AG10803 (cell line): ENCODE measurements around the gene PTTG1IP.

Experiments used
- DNase-seq: peaks from one replicate; pipeline ENCODE4 v3.0.0; 2010; ENCODE audit warnings: low read depth
- H3K4me3 ChIP-seq: 2 replicates; pipeline ENCODE4 v1.5.1; 2011; ENCODE audit warnings: mild to moderate bottlenecking, low read length, control low read depth
- TF ChIP-seq, protein P1 (sequence below): conservative IDR thresholded peaks from 2 replicates; pipeline ENCODE4 v1.5.1; 2011; ENCODE audit warnings: mild to moderate bottlenecking, low read length, control low read depth, inconsistent platforms

The PTTG1IP gene

DNA sequence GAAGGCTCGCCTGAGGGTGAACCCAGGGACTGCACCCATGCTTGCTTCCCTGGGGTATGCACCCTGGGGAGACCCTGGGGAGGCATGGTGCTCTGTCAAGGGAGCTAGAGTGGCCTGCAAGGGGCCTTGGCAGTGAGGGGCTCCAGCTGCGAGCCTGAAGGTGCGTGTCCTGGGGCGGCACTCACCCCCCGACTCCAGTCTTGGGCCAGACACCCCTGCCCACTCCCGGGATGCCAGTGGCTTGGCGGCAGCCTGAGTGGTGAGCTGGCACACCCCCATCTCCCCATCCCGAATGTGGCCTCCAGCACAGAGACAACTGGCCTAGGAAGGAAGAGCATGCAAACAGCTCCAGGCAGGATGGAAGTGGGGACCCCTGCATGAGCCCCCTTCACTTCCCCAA lies 58.3 kb downstream of the PTTG1IP start:
- no peak overlapping the region for H3K4me3 ChIP-seq
- TF ChIP-seq, protein P1, sequence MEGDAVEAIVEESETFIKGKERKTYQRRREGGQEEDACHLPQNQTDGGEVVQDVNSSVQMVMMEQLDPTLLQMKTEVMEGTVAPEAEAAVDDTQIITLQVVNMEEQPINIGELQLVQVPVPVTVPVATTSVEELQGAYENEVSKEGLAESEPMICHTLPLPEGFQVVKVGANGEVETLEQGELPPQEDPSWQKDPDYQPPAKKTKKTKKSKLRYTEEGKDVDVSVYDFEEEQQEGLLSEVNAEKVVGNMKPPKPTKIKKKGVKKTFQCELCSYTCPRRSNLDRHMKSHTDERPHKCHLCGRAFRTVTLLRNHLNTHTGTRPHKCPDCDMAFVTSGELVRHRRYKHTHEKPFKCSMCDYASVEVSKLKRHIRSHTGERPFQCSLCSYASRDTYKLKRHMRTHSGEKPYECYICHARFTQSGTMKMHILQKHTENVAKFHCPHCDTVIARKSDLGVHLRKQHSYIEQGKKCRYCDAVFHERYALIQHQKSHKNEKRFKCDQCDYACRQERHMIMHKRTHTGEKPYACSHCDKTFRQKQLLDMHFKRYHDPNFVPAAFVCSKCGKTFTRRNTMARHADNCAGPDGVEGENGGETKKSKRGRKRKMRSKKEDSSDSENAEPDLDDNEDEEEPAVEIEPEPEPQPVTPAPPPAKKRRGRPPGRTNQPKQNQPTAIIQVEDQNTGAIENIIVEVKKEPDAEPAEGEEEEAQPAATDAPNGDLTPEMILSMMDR: no peak
- no peak for DNase-seq

- TF ChIP-seq, protein P1: no peak
These were observed 58.9 kb downstream of the PTTG1IP start for GRCh38 chr21:44814498-44815023.

GRCh38 chr21:44813727-44814126 lies 59.8 kb downstream of the PTTG1IP start:
- DNase-seq: no peak
- no peak overlapping the region for H3K4me3 ChIP-seq
- TF ChIP-seq, protein P1: no peak

More at GRCh38 chr21:44814498-44815023, 58.9 kb downstream of the PTTG1IP start:
- no peak for DNase-seq
- H3K4me3 ChIP-seq: no peak overlapping the region

- TF ChIP-seq, protein P1: no peak
- DNase-seq: no peak
- H3K4me3 ChIP-seq: no peak overlapping the region
These were observed 60.3 kb downstream of the PTTG1IP start for GRCh38 chr21:44813149-44813548.

DNA sequence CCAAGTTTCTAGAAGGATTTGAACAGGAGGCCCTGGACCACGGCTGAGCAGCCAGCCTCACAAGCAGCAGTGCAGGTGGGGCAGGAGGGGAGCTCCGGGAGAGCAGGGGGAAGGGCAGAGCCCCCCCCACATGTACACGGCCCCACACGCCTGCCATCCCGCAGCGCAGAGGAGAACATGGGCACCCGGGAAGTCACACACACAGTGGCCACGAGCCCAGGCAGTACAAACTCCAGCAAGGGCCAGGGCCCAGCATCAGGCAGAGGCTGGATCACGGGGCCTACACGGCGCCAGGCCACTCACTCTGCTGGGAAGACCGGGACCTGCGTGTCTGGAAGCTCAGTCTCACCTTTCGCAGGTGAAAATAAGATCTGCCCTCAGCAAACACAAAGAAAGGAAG lies 60.9 kb downstream of the PTTG1IP start:
- no peak overlapping the region for H3K4me3 ChIP-seq
- TF ChIP-seq, protein P1: no peak
- DNase-seq: no peak

- TF ChIP-seq, protein P1: no peak
- H3K4me3 ChIP-seq: no peak overlapping the region
These were observed 62.7 kb downstream of the PTTG1IP start for GRCh38 chr21:44810779-44811178.

GRCh38 chr21:44805859-44806258 lies 67.6 kb downstream of the PTTG1IP start:
- TF ChIP-seq, protein P1: no peak
- no peak overlapping the region for H3K4me3 ChIP-seq
- no peak for DNase-seq

More at GRCh38 chr21:44810779-44811178, 62.7 kb downstream of the PTTG1IP start:
- DNase-seq: no peak
